Activated gamma-delta T cell (primary cell): ENCODE measurements around the gene ADAM17.
"Not testable (repeated sequence)": the region's sequence is repeated elsewhere in the genome, so short reads cannot be mapped to it uniquely, and the experiment has no call there.

ENCODE experiments used
- DNase-seq: peaks from one replicate; lab custom pipeline; 2025; lab: John Stamatoyannopoulos, UW
- total RNA-seq, 2 donors: gene quantifications; one replicate each; lab custom pipeline; 2026; lab: John Stamatoyannopoulos, UW

Gene ADAM17
- total RNA-seq, result 123 to 126 reads per million in 2 donors

DNA sequence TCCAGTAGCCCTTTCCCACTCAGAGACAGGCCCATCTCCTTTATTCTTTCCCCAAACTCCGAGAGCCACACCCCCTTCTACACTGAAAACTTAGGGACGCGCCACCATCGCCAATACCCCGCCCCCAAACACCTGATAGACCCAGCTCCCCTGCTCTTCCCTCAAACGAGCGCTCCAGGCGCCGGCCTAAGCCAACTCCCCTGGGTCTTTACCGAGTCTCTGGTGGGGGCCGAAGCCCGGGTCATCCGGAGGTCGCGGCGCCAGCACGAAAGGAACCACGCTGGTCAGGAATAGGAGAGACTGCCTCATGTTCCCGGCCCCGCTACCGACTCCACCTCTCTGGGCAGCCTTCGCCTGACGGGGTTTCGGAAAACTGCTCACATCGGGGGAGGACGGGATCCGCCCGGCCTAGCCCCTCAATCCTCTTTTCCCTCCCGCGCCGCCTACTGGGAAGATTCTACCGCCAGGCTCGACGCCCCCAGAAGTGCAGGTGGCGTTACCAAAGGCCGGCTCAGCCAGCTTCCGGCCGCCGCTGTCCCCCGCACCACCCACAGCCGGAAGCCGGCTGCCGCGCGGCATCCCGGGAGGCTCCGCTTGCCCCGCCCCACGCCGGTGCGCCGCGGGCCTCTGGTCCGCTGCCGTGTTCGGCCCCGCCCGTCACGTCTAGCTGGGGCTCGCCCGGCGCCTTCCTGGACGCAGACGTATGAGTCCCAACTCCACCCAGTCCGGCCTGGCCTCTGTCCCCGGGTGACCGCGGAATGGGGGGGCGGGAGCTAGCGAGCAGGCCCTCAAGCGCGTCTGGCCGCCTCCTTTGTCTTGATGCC lies at the start of gene ADAM17:
Gene ADAM17, minus strand, starts transcription at position 534 of the 824 bp plus-strand sequence. Its CDS starts 225 bp downstream, at position 309.
- DNase-seq, result peak; percentile 78

DNA sequence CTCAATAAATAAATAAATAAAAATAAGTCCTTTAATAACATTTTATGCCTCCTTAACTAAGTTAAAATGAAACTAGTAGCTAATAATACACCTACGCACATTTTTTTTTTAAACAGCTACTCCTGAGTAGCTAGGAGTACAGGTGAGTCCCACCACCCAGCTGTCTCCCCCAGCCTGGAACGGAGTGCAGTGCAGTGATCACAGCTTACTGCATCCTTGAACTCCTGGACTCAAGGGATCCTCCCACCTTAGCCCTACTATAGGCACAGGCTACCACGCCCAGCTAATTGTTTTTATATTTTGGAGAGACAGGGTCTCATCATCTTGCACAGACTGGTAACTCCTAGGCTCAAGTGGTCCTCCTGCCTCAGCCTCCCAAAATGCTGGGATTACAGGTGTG lies 46.8 kb upstream of the ADAM17 start:
- no peak for DNase-seq

DNA sequence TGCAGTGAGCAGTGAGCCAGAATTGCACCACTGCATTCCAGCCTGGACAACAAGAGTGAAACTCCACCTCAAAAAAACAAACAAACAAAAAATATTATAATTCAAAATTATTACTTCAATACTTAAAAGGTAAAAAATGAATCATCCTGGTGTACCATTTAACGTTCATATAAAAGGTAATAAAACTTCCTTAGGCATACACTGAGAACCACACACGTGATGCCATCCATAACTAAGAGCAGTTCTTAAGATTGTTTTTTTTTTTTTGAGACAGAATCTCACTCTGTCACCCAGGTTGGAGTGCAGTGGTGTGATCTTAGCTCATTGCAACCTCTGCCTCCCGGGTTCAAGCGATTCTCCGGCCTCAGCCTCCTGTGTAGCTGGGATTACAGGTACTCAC lies 45.8 kb upstream of the ADAM17 start:
- DNase-seq, result no peak

DNA sequence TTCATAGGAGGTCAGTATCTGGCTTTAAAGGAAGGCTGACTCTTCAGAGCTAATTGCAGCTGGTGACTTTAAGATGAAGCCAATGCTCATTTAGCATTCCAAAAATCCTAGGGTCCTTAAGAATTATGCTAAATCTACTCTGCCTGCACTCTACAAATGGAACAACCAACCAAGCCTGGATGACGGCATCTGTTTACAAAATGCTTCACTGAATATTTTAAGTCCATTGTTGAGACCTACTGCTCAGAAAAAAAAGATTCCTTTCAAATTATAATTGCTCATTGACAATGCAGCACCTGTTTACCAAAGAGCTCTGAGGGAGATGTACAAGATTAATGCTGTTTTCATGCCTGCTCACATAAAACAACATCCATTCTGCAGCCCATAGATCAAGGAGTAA lies 43.8 kb upstream of the ADAM17 start:
- no peak for DNase-seq

DNA sequence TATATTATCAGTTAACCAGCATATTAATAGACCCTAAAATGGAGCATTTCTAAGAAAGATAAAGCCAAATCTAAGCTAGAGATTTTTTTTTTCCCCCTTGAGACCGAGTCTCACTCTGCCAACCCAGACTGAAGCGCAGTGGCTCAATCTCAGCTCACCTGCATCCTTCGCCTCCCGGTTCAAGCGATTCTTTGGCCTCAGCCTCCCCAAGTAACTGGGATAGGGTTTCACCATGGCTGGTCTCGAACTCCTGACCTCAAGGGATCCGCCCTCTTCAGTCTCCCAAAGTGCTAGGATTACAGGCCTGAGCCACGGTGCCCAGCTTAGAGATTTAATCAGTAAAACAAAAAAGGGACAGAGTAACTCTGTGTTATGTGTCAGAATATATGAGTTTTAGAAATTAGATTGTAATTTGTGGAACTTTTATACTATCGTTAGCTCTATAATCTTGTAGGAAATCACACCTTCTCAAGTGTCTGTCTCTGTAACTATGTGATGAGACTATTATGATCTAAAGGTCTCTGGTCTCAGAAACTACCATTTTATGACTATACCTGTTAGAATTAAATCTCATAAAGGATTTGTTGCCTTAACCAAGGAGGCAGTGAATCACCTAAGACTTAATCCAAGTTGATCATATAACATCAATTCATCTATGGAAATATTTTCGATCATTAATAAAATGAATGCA lies 41.1 kb upstream of the ADAM17 start:
- DNase-seq, result no peak

DNA sequence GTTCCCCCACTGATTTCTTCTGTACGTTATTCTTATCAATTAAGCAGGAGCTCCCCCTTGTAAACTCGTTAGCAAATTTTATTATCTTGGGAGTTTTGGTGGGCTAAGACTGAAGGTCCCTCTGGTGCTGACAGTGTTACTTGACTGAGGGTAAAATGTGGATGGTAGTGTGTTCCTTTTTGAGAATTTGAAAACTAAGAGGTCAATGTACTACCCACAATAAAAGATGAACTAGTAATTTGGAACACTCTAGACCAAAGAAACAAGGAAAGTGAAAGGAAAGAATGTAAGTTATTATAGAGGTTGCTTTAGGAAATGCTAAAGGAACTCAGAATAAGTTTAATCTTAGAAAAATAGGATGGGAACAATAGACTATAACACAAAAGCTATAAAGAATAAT lies 40.1 kb upstream of the ADAM17 start:
- no peak for DNase-seq

DNA sequence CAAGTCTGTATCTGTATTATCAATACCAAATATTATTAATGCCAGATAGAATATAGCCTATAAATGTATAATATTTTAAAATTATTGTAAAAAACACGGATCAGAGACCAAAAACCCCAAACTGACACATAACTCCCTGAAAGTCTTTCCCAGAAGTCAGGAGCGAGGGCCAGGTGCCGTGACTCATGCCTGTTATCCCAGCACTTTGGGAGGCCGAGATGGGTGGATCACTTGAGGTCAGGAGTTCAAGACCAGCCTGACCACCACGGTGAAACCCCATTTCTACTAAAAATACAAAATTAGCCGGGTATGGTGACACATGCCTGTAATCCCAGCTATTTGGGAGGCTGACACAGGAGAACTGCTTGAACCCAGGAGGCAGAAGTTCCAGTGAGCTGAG lies 39.6 kb upstream of the ADAM17 start:
- not testable (repeated sequence) for DNase-seq

DNA sequence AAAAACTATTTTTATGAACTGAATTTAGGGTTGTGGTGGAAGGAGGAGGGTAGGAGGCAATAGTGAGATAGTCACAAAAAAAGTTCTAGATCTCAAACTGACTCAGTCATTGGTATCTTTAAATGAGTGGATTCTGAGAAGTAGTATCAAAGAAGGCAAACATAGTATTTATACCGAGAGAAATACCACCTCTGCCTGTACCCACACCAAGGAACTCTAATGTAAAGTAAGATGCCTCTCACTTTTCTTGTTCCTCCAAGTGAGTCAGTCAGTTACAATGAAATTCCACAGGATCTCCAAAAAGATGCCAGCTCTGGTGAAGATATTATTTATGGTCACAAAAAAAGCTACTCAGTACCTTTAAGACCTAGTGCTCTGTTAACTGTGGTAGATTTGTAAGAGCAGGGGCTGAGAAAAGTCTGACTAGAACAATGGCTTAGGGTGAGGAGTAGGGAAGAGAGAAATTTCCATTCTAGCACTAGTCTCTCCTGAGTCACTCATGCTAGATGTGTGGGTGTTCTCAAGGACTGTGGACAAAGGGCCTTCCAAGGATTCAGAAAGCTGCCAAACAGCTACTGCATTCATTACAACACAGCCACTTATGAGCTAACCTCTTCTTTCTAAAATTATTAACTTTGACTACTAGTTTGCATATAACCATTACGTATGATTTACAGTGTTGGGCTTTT lies 38.9 kb upstream of the ADAM17 start:
- DNase-seq, result no peak

DNA sequence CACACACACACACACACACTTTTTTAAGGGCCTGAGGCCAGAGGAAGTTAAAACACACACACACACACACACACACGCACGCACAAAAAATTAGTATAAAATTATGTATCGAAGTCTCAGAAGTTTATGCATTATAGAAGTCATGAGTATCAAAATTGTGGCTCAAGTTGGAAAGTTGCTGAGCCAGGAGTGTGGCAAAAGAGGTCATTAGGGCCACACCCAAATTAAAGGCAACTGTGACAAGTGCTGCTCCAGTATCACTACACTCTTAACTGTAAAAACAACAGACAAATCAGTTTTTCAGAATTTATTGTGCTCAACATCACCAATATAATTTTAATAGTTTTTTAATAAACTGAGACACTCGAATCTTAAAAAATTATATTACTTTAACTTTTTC lies 38.3 kb upstream of the ADAM17 start:
- DNase-seq, result no peak

DNA sequence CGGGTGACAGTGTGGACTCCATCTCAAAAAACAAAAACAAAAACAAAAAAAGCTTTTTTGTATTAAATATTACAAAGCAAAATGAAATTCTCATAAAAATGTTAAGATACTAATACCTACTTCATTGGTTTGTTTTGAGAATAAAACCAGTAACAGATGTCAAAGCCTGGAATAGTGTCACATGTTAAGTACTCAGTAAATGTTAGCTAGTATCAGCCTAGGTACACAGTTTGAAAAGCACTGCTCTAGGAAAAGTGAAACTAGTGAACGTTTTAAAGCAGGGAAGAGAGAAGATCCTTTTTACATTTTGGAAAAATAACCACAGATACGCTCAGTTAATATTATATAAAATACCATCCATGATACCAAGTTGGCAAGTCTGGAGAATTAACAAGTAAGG lies 37.1 kb upstream of the ADAM17 start:
- no peak for DNase-seq

DNA sequence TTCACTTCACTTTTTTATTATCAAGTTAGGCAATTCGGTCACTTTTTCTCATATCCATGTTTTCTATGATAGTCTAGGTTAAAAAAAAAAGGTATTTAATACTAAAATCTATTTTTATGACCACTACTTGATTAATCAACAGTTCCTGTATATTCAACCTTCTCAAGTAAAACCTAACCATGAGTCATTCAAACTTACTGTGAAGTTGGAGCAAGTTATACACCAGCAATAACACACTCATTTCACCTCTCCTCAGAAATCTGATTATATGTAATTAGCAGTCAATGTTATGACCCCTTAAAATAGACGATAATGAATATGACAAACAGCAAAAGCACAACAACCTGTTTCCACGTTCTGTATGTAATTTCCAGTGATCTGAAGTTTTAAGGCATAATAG lies 35.0 kb upstream of the ADAM17 start:
- no peak for DNase-seq

DNA sequence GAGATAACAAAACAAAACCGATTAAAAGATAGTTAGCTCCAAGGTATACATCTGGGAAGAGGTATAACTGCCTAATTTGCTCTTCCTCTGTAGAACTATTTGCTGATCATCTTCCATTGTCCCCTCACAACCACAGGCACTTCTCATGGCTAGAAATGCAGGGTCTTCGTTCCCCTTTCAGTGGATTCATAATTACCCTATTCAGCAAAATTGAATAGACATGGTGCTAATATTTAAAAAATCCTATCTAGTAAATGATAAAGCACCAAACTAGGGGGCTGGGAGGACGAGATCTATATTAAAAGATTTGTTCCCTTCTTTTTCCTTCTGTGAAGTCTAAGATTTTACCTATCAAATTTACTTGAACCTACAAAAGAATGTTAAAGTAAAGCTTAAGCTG lies 30.8 kb upstream of the ADAM17 start:
- no peak for DNase-seq

DNA sequence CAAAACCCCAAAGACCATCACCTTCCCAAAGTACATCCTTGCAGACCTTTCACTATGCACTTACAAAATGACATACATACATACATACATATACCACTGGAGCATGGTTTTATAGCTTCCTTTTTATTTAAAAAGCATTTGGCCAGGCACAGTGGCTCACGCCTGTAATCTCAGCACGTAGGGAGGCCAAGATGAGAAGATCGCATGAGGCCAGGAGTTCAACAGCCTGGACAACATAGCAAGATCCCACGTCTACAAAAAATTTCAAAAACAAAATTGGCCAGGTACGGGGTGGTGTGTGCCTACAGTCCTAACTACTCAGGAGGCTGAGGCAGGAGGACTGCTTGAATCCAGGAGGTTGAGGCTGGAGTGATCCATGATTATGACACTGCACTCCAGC lies 29.9 kb upstream of the ADAM17 start:
- DNase-seq, result no peak

DNA sequence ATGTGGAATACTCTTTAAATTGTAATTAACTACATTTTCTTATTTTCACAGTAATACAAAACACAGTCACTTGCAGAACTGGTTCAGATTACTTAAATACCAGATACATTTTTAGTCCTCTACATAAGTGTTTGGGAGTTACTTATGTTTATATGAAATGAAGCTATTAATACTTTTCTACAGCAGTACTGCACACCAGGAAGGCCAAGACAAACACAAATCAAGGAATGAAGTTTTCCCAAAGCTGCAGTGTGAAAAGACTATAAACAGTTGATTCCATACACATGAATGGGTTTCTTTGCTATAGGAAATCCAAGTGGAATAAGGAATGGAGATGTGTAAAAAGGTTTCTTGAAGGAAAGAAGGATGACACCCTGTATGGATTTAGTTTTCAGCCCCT lies 29.3 kb upstream of the ADAM17 start:
- not testable (repeated sequence) for DNase-seq

DNA sequence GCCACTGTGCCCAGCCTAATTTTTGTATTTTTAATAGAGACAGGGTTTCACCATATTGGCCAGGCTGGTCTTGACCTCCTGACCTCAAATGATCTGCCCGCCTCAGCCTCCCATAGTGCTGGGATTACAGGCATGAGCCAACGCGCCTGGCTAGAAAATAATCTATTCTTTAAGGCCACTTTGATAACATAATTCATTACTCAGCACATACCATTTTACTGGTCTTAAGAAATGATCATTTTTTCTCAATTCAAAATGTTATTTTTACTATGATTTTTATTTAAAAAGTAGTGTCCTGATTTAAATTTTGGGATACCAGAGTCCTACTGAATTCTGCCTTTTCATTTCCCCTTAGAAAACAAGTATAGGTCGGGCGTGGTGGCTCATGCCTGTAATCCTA lies 27.0 kb upstream of the ADAM17 start:
- DNase-seq, result no peak

DNA sequence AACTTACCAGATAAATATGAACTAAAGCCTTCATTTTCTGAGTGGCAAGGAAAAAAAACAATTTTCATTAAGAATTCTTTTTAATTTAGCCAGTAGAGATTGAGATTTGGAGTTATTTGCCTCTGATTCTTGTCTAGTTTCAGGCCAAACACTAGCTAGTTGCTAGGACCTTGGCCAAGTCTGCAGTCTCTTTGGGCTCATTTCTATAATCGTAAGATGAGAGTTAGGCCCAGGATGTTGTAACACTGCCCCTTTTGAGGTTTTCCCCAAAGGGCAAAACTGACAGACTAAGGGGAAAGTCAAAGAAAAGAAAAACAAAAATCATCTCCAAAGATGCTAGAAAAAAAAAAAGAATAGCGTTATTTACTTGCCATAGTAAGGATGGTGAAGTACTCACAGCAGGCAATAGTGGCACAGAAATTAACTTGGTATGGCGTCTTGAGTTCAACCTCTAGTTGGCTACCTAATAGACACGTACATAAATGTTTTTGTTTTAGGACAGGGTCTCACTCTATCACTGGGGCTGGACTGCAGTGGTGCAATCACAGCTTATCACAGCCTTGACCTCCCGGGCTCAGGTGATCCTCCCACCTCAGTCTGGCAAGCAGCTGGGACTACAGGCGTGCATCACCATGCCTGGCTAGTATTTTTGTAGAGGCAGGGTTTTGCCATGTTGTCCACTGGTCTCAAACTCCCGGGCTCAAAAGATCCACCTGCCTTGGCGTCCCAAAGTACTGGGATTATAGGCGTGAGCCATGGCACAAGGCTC lies 23.0 kb upstream of the ADAM17 start:
- no peak for DNase-seq

DNA sequence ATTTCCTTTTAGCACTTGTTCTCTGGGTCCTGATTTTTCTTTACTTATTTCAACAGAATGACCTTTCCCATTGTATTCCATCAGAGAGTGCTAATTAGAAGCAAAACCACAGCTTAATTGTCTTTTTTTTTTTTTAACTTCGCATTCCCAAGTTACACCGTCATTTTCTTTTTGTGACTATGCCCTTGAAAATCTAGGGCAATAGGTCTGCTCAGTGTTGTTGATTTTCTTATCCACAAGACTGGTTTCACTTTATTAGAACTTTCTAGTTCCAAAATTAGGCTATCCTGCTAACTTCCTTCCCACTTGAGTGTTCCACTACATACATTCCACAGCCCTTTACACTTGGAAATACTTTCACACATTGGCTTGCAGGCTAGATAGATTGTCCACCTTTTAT lies 18.7 kb upstream of the ADAM17 start:
- no peak for DNase-seq

DNA sequence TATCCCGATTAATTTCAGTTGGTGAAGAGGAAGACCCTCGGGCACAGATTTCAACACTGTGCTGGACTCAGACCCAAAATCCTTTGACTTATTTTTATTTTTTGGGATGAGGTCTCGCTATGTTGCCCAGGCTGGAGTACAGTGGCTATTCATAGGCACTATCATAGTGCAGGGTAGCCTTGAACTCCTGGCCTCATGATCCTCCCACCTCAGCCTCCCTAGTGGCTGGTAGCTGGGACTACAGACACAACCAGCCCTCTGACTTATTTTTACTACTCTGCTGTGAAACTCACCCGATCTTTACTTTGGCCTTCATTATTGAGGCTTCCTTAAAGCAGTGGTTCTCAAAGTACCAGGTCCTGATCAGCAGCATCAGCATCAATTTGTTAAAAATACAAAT lies 18.2 kb upstream of the ADAM17 start:
- no peak for DNase-seq

DNA sequence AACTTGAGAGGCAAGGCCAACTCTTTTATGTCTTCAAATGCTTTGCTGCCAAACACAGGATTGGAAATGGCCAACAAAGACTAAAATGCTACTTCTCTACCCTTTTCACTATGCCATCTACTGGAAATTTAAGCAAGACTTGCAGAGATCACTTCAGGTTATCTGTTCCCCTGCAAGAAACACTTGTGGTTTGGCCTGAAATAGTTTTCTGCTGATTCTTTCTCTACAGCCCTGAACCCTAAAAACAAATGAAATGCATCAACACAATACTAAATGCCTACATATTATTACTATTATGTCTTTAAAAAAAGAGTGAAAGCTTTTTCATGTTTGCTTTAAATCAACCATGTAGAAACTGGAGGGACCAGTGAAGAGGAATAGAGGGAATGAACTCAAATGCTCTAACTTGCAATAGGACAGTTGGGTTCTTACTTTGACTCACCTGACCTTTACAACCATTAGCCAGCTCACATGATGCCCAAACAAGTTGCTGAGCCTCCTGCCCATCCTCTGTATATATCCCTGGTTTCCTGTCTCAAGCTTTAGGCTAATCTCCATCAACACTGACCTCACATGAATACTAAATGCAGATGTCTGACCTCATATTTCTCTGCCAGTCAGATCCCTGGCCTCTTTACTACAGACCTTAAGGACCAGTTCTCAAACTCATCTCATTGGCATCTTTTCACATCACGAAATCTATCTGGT lies 17.5 kb upstream of the ADAM17 start:
- no peak for DNase-seq

DNA sequence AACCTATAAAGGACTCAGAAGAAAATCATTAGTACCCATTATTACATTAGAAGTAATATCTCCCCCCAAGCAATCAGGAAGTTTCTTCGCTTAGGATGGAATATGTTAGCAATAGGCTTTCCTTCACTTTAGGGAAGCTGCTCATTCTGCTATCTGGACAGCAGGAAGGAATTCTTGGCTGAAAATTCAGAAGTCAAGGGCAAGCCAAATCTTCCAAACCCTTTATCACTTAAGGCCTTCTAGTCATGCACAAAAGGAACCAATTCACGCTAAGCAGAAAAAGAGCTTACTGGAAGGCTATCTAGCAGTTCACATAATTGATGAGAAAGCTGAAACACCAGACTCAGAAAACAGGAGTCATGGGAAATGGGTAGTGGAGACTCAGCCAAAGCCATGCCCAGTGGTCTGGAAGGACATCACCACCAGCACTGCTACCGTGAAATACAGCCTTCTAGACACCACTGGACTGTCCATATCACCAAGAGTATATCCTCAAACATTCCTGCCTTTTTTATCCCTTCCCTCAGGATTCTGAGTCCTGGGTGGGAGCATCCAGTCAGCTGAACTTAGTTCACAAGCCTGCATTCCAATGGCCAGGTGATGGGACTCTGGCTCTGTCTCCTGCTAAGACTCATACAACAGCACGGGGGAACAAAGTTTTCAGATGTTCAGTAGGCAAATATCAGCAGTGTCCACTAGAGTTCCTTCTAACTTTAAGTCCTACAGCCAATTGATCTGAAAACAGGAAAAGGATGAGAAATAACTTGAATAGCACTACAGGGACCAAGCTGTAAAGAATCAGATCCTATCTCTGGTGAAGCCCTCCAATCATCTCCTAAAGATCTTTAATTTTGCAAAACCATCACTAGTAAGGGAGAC lies 14.8 kb upstream of the ADAM17 start:
- DNase-seq, result no peak
